Measurements from ENCODE around the gene RCAN1. TPM values are rescaled to one million over a fixed set of nuclear protein-coding genes. Genes with fewer than 3 reads are reported as not detected.
A peak's percentile ranks its signal among the peaks of the same experiment; 100 is the strongest.

Gene RCAN1
- total RNA-seq, 1 experiment from 2014 or later: 16.8 TPM

GRCh38 chr21:34599534-34600101 lies 15.3 kb downstream of the RCAN1 start:
- peak; percentile 15 for DNase-seq (ENCODE audit: low read depth)

DNA sequence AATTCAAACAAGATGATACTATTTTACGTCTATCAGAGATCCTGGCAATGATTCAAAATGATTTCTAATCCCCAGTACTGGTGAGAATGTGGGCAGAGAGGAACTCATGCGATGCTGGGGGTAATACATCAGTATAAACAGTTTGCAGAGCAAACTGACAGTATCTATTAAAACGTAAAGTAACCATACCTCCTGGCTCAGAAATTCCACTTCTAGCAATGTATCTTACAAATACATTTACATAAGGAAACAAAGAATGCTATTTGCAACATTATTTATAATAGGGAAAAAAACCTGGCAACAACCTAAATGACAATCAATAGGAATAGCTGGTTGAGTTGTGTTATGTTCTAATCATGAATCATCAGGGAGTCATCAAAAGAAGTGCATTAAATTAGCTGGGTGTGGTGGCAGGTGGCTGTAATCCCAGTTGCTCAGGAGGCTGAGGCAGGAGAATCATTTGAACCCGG lies 15.9 kb downstream of the RCAN1 start:
- DNase-seq (ENCODE audit: low read depth): peak; percentile 69

DNA sequence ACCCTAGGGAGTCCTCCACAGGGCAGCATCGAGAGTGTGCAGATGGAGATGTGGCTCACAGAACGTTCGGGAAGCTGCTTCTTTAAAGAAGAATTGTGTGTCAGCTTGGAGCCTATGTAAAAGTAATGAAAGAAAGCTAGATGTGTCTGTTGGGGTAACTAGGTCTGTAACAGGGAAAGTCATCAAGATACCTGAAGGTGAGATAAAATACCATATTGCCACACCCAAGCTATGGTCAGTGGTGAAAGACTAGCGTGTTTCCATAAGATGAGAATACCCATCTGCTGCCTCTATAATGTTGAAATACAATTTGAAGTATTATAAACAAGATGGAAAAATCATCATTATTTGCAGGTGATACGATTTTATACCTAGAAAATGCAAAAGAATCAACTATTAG lies 17.5 kb downstream of the RCAN1 start:
- DNase-seq (ENCODE audit: low read depth): no peak

DNA sequence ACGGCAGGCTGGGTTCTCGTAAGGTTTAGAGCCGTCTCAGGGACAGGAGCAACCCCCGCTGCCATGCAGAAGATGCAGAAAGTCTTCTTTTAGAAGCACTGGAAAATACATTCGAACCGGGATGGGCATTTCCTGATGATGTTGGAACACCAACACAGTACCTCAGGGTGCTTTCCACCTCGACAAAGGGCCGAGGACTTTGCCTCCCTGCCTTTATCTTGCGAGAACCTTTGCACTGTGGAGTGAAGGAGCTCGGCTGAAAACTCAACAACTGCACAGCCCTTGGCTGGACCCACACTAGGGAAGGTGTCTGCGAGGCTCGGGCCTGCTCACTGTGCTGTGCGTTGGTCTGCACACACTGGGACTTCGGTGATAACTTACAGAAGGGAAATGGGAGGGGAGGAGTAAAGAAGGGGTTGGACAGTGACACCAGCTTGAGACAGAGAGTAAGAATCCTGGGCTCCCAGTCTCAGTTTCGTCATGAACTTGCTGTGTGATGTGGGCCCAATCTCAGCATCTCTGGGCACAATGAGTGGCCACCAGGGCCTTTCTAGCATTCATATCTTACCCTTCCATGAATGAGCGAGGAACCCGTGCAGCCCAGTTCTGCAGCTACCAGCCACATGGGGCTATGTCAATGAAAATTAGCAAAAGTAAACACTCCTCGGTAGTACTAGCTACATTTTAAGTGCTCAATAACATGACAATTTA lies 18.2 kb downstream of the RCAN1 start:
- no peak for DNase-seq (ENCODE audit: low read depth)

- DNase-seq (ENCODE audit: low read depth): no peak
Measured at GRCh38 chr21:34595457-34595856, 19.5 kb downstream of the RCAN1 start.

DNA sequence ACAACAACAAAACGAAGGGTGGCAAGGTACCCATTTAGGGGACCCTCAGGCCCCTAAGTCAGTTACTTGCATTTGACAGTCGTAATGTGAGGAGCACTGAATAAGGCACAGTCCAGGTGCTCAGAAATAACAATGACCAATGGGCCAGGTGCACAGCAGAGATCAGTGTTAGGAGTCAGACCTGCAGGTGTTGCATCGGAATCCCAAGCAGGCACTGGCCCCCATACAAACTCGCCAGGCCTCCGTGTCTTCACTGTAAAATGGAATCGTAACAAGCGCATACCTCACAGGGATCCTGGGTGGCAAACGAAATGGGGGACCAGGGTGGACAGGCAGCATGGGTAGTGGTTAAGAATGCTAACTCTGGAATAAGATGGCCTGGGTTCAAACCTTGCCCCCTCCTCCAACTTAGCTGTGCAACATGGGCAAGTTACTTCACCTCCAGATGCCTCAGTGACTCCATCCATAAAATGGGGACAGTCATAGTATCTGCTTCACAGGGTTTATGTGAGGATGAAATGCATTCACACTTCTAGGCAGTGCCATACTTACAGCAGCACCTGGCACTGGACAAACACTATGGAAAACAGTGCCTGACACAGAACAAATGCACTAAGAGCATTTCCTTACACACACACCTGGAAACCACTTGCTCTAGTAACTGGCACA lies 20.2 kb downstream of the RCAN1 start:
- DNase-seq (ENCODE audit: low read depth): no peak

DNA sequence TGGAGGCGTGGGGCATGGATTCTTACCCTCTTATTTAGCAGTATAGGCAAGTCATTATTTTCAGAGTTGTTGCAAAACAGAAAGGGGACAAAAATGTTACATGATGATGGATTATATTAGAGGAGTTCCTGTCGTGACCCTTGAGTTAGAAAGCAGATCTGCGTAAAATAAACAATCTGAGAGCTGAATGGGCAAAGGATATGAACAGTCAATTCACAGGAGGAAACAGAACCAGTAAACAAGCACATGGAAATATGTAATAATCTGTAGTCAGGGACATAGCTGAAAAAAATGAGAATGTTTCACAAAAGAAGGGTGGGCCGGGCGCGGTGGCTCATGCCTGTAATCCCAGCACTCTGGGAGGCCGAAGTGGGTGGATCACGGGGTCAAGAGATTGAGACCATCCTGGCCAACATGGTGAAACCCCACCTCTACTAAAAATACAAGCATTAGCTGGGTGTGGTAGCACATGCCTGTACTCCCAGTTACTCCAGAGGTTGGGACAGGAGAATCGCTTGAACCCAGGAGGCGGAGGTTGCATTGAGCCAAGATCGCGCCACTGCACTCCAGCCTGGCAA lies 20.9 kb downstream of the RCAN1 start:
- DNase-seq (ENCODE audit: low read depth): no peak

- no peak for DNase-seq (ENCODE audit: low read depth)
Measured at GRCh38 chr21:34593423-34593822, 21.5 kb downstream of the RCAN1 start.

- DNase-seq (ENCODE audit: low read depth): no peak
Measured at GRCh38 chr21:34592120-34592955, 22.6 kb downstream of the RCAN1 start.

DNA sequence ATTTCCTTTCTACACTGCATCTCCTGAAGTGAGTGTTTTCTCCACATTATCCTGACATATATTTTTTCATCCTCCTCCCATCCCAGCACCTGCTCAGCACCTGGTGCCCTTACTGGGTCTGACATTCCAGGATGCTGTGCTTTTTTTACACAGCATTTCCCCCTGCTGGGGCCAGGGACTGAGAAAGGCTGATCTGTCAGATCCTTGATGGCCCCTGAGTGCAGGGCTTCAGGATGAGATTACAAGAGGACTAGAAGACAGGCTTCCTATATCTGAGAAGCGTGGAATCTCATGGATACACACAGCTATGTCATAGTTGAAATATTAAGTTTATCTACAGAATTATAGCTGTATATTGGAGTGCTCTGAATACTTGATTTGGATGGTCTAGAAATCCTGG lies 24.4 kb downstream of the RCAN1 start:
- DNase-seq (ENCODE audit: low read depth): no peak

DNA sequence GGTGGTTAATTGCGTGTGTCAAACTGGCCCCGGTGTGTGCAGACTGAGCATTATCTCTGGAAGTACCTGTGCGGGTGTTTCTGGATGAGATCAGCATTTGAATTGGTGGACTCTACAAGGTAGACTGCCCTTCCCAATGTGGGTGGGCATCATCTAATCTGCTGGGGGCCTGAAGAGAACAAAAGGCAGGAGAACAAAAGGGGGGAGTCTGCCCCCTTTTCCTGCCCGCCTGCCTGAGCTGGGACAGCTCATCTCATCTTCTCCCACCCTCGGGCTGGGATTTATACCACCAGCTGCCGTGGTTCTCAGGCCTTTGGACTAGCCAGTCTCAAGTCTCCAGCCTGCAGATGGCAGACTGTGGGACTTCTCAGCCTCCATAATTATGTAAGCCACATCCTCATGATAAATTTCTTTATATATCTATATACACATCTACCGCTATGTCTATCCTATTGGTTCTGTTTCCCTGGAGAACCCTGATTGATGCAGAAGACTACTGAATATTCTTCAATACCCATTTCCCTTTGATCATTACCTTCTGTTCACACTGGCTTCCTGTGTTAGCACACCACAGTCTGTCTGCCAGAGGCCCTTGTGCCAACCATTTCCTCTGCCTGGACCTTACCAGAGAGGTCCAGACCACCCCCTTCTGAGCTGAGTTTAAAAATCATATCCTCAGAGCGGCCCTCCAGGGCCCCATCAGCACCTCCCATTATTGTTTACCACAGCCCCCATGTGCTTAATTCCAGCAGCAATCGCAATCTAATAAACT lies 25.2 kb downstream of the RCAN1 start:
- DNase-seq (ENCODE audit: low read depth): no peak

DNA sequence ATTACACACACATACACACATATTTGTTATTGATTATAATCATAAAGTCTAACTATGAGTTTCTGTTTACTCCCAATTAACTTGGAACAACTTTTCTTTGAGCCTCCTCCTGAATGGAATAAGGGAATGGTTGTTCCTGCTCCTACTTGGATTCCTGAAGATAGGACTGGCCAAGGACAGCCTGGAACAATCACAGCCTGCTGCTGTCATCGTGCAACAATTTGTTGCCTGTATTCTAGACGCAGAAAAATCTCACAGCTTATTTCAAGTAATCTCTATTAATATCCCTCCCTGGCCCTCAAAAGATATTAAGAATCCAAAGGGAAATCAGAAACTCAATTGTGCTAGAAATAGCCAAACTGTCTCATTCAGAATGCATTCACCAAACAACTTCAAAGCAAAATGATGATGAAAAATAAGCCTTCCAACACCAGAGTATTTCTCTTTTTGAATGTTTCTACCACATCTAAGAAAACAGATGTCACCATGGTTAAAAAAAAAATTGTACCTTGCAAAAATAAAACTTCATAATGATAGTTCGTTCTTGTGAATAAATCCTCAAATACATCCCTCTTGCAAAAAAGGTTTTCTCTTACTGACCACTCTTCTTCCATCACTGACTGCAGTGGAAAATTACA lies 30.9 kb downstream of the RCAN1 start:
- DNase-seq (ENCODE audit: low read depth): no peak

GRCh38 chr21:34582506-34583150 lies 32.3 kb downstream of the RCAN1 start:
- DNase-seq (ENCODE audit: low read depth): peak; percentile 39

GRCh38 chr21:34580181-34580700 lies 34.7 kb downstream of the RCAN1 start:
- DNase-seq (ENCODE audit: low read depth): no peak

DNA sequence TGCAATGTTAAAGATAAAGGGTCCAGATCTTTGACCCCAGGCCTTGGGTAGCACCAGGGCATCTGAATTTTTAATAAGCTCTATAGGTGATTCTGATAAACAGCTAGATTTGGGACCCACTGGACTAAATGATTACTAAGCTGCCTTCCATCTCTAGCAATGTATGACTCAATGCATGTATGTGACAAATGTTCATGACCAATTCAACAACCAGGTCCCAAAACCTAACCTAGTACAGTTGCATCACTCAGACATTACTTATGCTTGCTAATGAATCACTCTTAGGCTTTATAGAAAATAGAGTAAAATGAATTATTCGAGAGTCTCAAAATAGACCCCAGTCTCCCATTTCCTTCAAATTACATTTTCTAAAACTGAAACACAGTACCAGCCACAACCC lies 35.5 kb downstream of the RCAN1 start:
- DNase-seq (ENCODE audit: low read depth): peak; percentile 66

GRCh38 chr21:34576041-34576511 lies 38.8 kb downstream of the RCAN1 start:
- DNase-seq (ENCODE audit: low read depth): no peak

DNA sequence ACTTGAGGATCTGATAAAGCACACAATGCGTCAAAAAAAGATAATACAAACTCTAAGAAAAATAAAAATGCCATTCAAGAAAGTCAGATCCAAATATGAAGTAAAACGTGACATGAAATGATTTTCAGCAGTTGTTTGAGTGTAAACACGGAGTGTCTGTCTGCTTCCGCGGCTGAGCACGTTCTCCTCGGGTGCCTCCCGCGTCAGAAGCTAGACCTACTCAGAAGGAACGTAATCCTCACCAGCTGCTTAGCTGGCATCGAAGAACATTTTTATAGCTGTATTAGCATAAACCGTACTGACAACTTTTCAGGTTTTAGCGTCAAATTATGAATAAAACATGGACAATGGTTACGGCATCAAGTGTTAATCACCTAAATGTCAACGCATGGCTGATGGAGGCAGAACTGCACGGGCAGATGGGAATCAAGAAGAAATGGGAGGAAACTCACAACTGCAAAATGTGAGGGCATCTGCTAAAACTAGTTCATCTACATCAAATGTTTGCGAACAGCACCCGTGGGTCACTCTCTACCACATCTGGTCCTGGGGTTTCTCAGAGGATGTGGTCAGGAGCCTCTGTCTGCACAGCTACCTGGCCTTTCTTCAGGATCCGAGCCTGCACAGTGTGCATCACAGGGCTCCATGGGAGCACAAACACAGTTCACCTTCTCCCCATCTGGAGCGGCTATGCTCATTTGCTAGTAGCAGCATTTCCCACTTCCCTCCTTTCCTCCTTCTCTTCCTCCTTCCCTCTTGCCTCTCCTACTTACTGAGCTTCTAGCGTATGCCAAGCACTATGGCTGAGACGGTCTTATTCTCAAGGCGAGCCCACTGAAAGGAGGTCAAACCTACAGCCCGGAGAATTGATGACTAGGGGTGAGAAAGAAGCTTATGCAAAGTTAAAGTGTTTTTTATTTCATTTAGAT lies 40.0 kb downstream of the RCAN1 start:
- no peak for DNase-seq (ENCODE audit: low read depth)

- no peak for DNase-seq (ENCODE audit: low read depth)
Measured at GRCh38 chr21:34571994-34572393, 42.9 kb downstream of the RCAN1 start.
